Uterus (tissue), 4 donors: ENCODE data around the gene ACOT7. TPM values are rescaled to one million over a fixed set of nuclear protein-coding genes. Genes with fewer than 3 reads are reported as not detected.
"Not testable (repeated sequence)": the region's sequence is repeated elsewhere in the genome, so short reads cannot be mapped to it uniquely, and the experiment has no call there.

Source experiments
- DNase-seq, 2 donors: peaks; one replicate each; pipeline ENCODE4 v3.0.0-alpha.2; 2019 to 2020
- H3K27ac ChIP-seq, 2 donors: fragments of 200-600 bp; sonication (generic); 1 replicate in 1 of 2; 2 replicates in 1 of 2; pipeline ENCODE4 v1.5.1; 2016 to 2018
- H3K27me3 ChIP-seq, 2 donors: fragments of 200-600 bp; sonication (generic); one replicate each; pipeline ENCODE4 v1.5.1; 2018 to 2019; ENCODE audit warnings: control low read depth in 1 of 2
- H3K36me3 ChIP-seq, 2 donors: fragments of 200-600 bp; sonication (generic); one replicate each; pipeline ENCODE4 v1.5.1; 2019; ENCODE audit warnings: control low read depth in 1 of 2
- H3K4me1 ChIP-seq, 2 donors: fragments of 200-600 bp; sonication (generic); one replicate each; pipeline ENCODE4 v1.5.1; 2018 to 2019; ENCODE audit warnings: control low read depth in 1 of 2
- H3K4me3 ChIP-seq, 2 donors: fragments of 200-600 bp; sonication (generic); 1 replicate in 1 of 2; 2 replicates in 1 of 2; pipeline ENCODE4 v1.5.1; 2018 to 2019; ENCODE audit warnings: mild to moderate bottlenecking in 1 of 2
- H3K9me3 ChIP-seq, 2 donors: fragments of 200-600 bp; sonication (generic); one replicate each; pipeline ENCODE4 v1.5.1; 2019; ENCODE audit warnings: control low read depth in 1 of 2
- CTCF ChIP-seq, 4 experiments: fragments of 200-600 bp in 2 of 4; fragments of 450-650 bp in 2 of 4; sonication (generic) in 2 of 4; IDR thresholded peaks; one replicate each; pipeline ENCODE4 v1.5.1; 2016 to 2019; ENCODE audit warnings: antibody characterized with exemption in 4 of 4, mild to moderate bottlenecking in 2 of 4, moderate library complexity in 1 of 4
- POLR2A ChIP-seq, 2 donors: fragments of 450-650 bp; IDR thresholded peaks; one replicate each; pipeline ENCODE4 v1.6.1; 2016; ENCODE audit warnings: antibody characterized with exemption in 2 of 2, mild to moderate bottlenecking in 1 of 2, moderate library complexity in 1 of 2
- intact Hi-C: fragments of 100-400 bp; cut with DNase I; formaldehyde crosslinking; loops from one replicate; pipeline ENCODE4 v1.15.1; 2023; ENCODE audit warnings: low total_unique reads
- total RNA-seq, 4 donors: library from RNA; depleted of rRNA in 3 of 4; stranded (reverse); fragments of >200 nt in 3 of 4; gene quantifications; one replicate each; pipeline versions ENCODE4 v1.1.0 to v1.2.4, GENCODE V29; 2014 to 2023
- donor health status: DM: yes; HTN: yes; CAD: no.

Gene ACOT7
- total RNA-seq, 4 donors from 2014 or later, result 7.4 to 27.6 (median 12.4) TPM

- H3K27me3 ChIP-seq, result peaks cover 0 to 8% of the 10 kb centered on the region in 2 donors
- TF ChIP-seq POLR2A (IDR thresholded peaks at IDR 0.05), result no peak
- TF ChIP-seq CTCF (IDR thresholded peaks at IDR 0.05), result no peak
- intact Hi-C loops, result loop anchor here (5.0 kb wide), 1 partner anchor 188 kb away; no protein-coding TSS in a partner anchor
Observed at GRCh38 chr1:6435547-6435946, 42.0 kb upstream of the ACOT7 start.

GRCh38 chr1:6435129-6435528, 41.6 kb upstream of the ACOT7 start:
- no peaks in the 10 kb centered on the region for H3K9me3 ChIP-seq
- H3K27me3 ChIP-seq, result peaks cover 0 to 6% of the 10 kb centered on the region in 2 donors
- no peaks in the 10 kb centered on the region for H3K36me3 ChIP-seq
- H3K27ac ChIP-seq, result no peak overlapping the region
- H3K4me3 ChIP-seq, result no peak overlapping the region
- TF ChIP-seq CTCF (IDR thresholded peaks at IDR 0.05), result no peak
- no peaks in the 10 kb centered on the region for H3K4me1 ChIP-seq
- intact Hi-C loops, result loop anchor here (5.0 kb wide), 1 partner anchor 188 kb away; no protein-coding TSS in a partner anchor
- DNase-seq, result no peak

More at GRCh38 chr1:6435547-6435946, 42.0 kb upstream of the ACOT7 start:
- DNase-seq, result no peak
- Histone ChIP-seq H3K4me1 (no peaks in the 10 kb centered on the region), H3K9me3 (no peaks in the 10 kb centered on the region), H3K36me3 (no peaks in the 10 kb centered on the region), H3K4me3 (no peak overlapping the region), H3K27ac (no peak overlapping the region)

GRCh38 chr1:6434186-6434585, 40.6 kb upstream of the ACOT7 start:
- intact Hi-C loops, result no loop called here
- no peak for DNase-seq
- TF ChIP-seq POLR2A (IDR thresholded peaks at IDR 0.05) (no peak), CTCF (IDR thresholded peaks at IDR 0.05) (no peak)

GRCh38 chr1:6431645-6432579, 38.3 kb upstream of the ACOT7 start:
- DNase-seq, H3K9me3 ChIP-seq, H3K4me1 ChIP-seq, H3K27ac ChIP-seq, H3K36me3 ChIP-seq, intact Hi-C loops, H3K4me3 ChIP-seq: not testable (repeated sequence)
- peaks cover 0 to 11% of the 10 kb centered on the region in 2 donors for H3K27me3 ChIP-seq

More at GRCh38 chr1:6434186-6434585, 40.6 kb upstream of the ACOT7 start:
- Histone ChIP-seq H3K4me1 (no peaks in the 10 kb centered on the region), H3K9me3 (no peaks in the 10 kb centered on the region), H3K4me3 (no peak overlapping the region), H3K36me3 (no peaks in the 10 kb centered on the region), H3K27ac (no peak overlapping the region), H3K27me3 (no peaks in the 10 kb centered on the region)

- intact Hi-C loops, DNase-seq, H3K27ac ChIP-seq, H3K36me3 ChIP-seq, H3K4me1 ChIP-seq, H3K9me3 ChIP-seq, H3K4me3 ChIP-seq: not testable (repeated sequence)
- H3K27me3 ChIP-seq, result peaks cover 11 to 29% of the 10 kb centered on the region in 2 donors
Observed at GRCh38 chr1:6429660-6430411, 36.3 kb upstream of the ACOT7 start.

- DNase-seq, H3K27ac ChIP-seq, H3K9me3 ChIP-seq, H3K36me3 ChIP-seq, intact Hi-C loops, H3K4me3 ChIP-seq, H3K4me1 ChIP-seq: not testable (repeated sequence)
- H3K27me3 ChIP-seq, result peaks cover 16 to 36% of the 10 kb centered on the region in 2 donors
Observed at GRCh38 chr1:6428453-6428852, 34.9 kb upstream of the ACOT7 start.
